Measurements from ENCODE around the gene RCAN2. TPM values are rescaled to one million over a fixed set of nuclear protein-coding genes. Genes with fewer than 3 reads are reported as not detected.

The RCAN2 gene
- total RNA-seq, 1 experiment from 2014 or later: not detected

DNA sequence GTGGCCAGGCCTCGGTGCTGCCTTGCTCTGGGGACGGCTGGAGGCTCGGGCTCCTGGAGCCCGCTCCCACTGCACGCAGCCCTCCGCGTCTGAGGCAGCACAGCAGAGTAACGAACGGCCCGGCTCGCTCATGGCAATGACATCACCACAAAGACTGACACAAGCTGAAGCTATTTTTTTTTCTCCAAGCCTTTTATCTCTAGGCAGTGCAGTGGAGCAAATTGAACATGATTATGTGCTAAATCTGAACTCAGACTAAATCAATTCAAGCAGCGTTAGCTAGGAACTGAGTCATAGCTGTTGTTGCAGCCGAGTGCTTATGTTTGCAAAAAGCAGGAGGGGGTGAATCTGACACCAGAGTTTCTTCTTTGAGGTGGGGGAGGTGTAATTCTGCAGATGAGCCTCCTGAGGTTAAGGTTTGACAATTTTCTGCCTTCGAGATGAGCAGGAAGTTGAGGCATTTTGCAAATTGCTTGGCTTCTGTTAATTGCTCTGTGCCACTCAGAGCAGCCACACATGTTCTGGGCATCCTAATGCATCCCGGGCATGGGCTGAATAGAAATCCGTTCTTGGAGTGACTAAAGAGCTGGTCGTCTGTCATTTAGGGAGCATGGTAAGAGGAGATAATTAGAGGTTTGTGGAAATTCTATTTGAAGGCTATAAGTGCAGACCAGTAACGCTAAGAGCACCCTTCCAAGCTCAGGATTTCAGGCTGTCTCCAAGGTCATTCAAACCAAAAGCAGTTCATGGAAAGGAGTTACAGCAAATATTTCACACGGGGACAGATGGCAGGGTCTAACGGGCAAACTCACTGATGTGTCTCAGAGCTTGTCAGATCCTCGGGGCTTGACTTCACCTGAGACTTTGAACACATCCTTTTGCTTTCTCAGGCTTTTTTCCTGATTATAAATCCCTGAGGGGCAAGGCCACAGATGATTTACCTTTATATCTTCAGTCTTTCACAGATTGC is 165.4 kb downstream of the RCAN2 start:
- in situ Hi-C loops (cut with HindIII; ENCODE audit: low pct_unique_long_range_greater_than_20kb, low sequenced_read_pairs): no loop called here
- no peak for DNase-seq (ENCODE audit: low read depth)

GRCh38 chr6:46324706-46325105 is 166.5 kb downstream of the RCAN2 start:
- in situ Hi-C loops (cut with HindIII; ENCODE audit: low pct_unique_long_range_greater_than_20kb, low sequenced_read_pairs): no loop called here
- no peak for DNase-seq (ENCODE audit: low read depth)

- in situ Hi-C loops (cut with HindIII; ENCODE audit: low pct_unique_long_range_greater_than_20kb, low sequenced_read_pairs): no loop called here
- DNase-seq (ENCODE audit: low read depth): no peak
These were observed 167.2 kb downstream of the RCAN2 start for GRCh38 chr6:46323966-46324622.

DNA sequence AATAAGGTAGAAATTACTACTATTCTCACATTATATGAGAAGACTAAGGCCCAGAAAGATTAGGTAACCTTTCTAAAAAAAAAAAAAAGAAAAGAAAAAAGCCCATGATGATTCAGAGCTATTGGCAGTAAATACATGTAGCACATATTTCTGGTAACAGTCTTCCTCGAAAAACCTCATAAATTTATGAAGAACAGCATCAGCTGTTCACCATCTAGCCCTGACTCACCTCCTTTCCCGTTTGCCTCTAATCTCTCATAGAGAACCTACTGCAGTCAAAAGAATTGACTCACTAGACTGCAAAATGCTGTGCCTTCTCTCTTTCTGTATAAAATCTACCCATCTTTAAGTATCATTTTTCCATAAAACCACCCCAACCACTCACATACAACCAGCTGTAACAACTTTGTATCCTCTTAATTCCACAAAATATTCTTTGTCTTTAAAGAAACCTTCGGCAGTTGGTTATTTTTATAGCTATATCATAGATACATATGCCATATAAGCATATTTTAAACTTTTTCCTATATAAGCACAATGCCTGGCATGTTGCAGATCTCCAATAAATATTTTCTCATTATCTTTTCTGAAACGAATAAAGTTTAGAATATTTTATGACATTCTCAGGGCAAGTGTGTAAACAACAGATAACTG is 167.8 kb downstream of the RCAN2 start:
- DNase-seq (ENCODE audit: low read depth): no peak
- in situ Hi-C loops (cut with HindIII; ENCODE audit: low pct_unique_long_range_greater_than_20kb, low sequenced_read_pairs): no loop called here

- in situ Hi-C loops (cut with HindIII; ENCODE audit: low pct_unique_long_range_greater_than_20kb, low sequenced_read_pairs): no loop called here
- no peak for DNase-seq (ENCODE audit: low read depth)
These were observed 170.7 kb downstream of the RCAN2 start for GRCh38 chr6:46320505-46320904.

GRCh38 chr6:46315589-46315988 is 175.7 kb downstream of the RCAN2 start:
- in situ Hi-C loops (cut with HindIII; ENCODE audit: low pct_unique_long_range_greater_than_20kb, low sequenced_read_pairs): no loop called here
- DNase-seq (ENCODE audit: low read depth): no peak

GRCh38 chr6:46312654-46313053 is 178.6 kb downstream of the RCAN2 start:
- in situ Hi-C loops (cut with HindIII; ENCODE audit: low pct_unique_long_range_greater_than_20kb, low sequenced_read_pairs): no loop called here

DNA sequence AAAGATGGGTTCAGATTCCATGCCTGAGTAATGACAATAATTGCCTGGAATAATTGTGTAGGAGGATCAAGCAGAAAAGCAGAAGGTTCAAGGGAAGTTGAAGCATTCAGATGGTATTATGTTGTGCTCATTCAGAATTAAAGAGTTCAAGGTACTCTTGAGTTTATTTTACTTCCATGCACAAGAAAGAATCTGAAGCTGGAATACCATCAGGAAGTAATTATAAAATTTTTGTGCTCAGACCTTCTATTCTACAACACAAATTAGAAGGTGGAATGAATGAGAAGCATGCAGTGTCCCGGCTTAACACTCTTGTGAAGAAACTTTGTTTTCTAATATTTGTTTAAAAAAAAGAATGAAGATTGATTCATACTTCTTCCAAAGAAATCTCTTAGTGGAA is 181.1 kb downstream of the RCAN2 start:
- no peak for DNase-seq (ENCODE audit: low read depth)
- in situ Hi-C loops (cut with HindIII; ENCODE audit: low pct_unique_long_range_greater_than_20kb, low sequenced_read_pairs): no loop called here

More at GRCh38 chr6:46312654-46313053, 178.6 kb downstream of the RCAN2 start:
- DNase-seq (ENCODE audit: low read depth): no peak

DNA sequence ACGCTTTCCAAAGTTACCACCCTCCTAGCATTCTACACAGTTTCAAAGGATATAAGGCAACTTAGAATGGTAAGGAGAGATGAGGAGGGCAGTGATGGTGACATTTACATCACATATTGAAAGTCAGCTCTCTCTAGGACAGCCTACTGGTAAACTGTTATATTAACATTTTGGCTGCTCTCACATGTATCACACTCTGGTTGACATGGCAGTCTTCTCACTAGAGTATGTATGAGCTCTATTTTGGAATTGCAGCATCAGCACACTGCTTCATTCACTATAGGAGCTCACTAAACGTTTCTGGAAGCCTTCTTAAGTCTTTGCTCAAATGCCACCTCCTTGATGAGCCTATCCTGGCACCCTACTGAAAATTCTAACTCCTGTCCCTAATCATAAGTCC is 184.8 kb downstream of the RCAN2 start:
- DNase-seq (ENCODE audit: low read depth): no peak
- in situ Hi-C loops (cut with HindIII; ENCODE audit: low pct_unique_long_range_greater_than_20kb, low sequenced_read_pairs): no loop called here

- in situ Hi-C loops (cut with HindIII; ENCODE audit: low pct_unique_long_range_greater_than_20kb, low sequenced_read_pairs): no loop called here
- DNase-seq (ENCODE audit: low read depth): no peak
These were observed 185.4 kb downstream of the RCAN2 start for GRCh38 chr6:46305833-46306232.

DNA sequence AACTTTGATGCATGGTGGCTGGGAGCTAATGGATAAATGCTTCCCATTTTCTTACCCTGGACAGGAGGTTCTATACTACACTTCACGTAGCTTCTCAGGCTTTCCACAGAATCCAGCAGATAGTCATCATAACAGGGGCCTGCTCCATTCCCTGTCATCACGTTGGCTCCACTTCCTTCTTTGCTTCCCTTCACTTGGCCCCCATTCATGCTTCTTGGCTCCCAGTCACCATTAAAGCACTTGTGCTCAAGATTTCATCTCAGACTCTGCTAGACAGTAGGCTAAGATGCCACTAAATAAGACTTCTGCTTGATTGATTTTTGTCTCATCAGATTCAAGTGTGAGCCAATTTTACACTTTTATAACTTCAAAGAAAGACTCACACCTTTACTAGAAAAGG is 186.0 kb downstream of the RCAN2 start:
- DNase-seq (ENCODE audit: low read depth): no peak
- in situ Hi-C loops (cut with HindIII; ENCODE audit: low pct_unique_long_range_greater_than_20kb, low sequenced_read_pairs): no loop called here

- no peak for DNase-seq (ENCODE audit: low read depth)
- in situ Hi-C loops (cut with HindIII; ENCODE audit: low pct_unique_long_range_greater_than_20kb, low sequenced_read_pairs): no loop called here
These were observed 188.4 kb downstream of the RCAN2 start for GRCh38 chr6:46302816-46303215.

GRCh38 chr6:46302176-46302575 is 189.1 kb downstream of the RCAN2 start:
- in situ Hi-C loops (cut with HindIII; ENCODE audit: low pct_unique_long_range_greater_than_20kb, low sequenced_read_pairs): no loop called here
- DNase-seq (ENCODE audit: low read depth): no peak

DNA sequence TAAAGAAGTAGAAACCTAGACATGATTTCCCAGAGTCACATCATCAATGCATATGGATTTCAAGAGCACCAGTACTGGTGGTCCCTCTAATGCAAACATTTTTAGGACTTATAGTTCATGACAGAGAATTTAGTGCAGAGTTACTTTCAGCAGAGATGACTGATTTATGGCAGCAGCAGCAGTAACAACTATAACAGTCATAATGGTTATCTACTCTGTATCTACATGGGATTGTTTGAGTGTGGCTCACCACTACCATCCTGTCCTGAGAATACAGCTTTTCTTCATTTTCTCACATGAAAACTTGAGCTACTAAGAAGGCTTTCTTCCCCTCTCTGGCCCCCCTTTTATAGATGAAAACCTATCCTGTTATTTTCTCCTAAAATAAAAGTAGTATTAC is 192.0 kb downstream of the RCAN2 start:
- DNase-seq (ENCODE audit: low read depth): no peak
- in situ Hi-C loops (cut with HindIII; ENCODE audit: low pct_unique_long_range_greater_than_20kb, low sequenced_read_pairs): no loop called here

DNA sequence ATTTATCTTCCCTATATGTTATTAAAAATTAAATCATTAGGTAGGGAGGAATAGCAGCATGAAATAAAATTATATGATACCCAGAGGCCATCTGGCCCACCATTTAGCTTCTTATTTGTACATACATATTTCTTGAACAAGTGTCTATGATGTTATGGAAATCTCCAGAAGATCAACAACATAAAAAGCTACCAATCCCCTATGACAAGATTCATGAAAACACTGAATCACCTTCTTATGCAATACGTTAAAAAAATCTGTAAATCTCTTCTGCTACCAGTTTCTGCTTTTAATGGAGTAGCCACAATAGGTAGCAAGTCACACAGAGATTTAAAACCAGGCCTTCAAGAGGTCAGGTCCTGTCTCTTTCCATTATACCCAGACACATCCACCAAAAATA is 194.7 kb downstream of the RCAN2 start:
- no peak for DNase-seq (ENCODE audit: low read depth)
- in situ Hi-C loops (cut with HindIII; ENCODE audit: low pct_unique_long_range_greater_than_20kb, low sequenced_read_pairs): no loop called here

DNA sequence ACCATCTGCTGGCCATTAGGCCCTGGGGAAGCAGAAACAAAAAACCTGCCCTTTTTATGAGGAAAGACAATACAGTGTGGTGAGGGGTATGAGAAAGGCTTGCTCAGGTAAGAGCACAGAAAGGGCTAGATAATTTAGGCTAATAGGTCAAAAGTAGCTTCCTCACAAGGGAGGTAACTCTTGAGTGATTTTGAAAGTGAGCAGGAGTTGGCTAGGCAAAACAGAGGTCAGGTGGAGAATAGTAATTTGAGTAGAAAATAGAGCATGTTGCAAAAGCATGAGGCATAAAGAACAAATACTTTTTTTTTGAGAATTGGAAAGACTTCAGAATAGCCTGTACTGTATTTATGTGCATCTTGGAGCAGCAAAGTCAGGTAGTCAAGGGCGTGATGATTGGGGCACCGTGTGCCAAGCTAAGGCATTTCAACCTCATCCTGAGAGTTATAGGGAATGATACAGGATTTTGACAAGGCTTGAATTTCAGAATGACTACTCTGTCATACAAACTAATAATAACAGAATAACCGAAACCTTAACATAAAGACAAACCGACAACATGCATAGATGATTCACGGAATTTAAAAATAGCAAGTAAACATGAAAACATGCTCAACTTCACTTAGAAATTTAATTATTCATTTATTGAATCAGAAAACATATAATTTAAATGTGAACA is 197.5 kb downstream of the RCAN2 start:
- DNase-seq (ENCODE audit: low read depth): no peak
- in situ Hi-C loops (cut with HindIII; ENCODE audit: low pct_unique_long_range_greater_than_20kb, low sequenced_read_pairs): no loop called here

- in situ Hi-C loops (cut with HindIII; ENCODE audit: low pct_unique_long_range_greater_than_20kb, low sequenced_read_pairs): no loop called here
- no peak for DNase-seq (ENCODE audit: low read depth)
These were observed 199.4 kb downstream of the RCAN2 start for GRCh38 chr6:46291880-46292279.

- DNase-seq (ENCODE audit: low read depth): no peak
- in situ Hi-C loops (cut with HindIII; ENCODE audit: low pct_unique_long_range_greater_than_20kb, low sequenced_read_pairs): no loop called here
These were observed 200.0 kb downstream of the RCAN2 start for GRCh38 chr6:46291275-46291633.
